ENCODE measurements around the gene SMAD6.

SMAD6 gene

GRCh38 chr15:66788024-66788423 lies 86.0 kb downstream of the SMAD6 start:
- DNase-seq (ENCODE audit: low read depth in 2 of 2, low spot score in 1 of 2): no peak

- DNase-seq (ENCODE audit: low read depth in 2 of 2, low spot score in 1 of 2): no peak
Observed at GRCh38 chr15:66789029-66790025, 87.3 kb downstream of the SMAD6 start.

GRCh38 chr15:66795851-66796250 lies 93.8 kb downstream of the SMAD6 start:
- DNase-seq (ENCODE audit: low read depth in 2 of 2, low spot score in 1 of 2): no peak

- DNase-seq (ENCODE audit: low read depth in 2 of 2, low spot score in 1 of 2): no peak
Observed at GRCh38 chr15:66796343-66796742, 94.3 kb downstream of the SMAD6 start.

- DNase-seq (ENCODE audit: low read depth in 2 of 2, low spot score in 1 of 2): no peak
Observed at GRCh38 chr15:66797921-66798320, 95.9 kb downstream of the SMAD6 start.

GRCh38 chr15:66798426-66799061 lies 96.5 kb downstream of the SMAD6 start:
- no peak for DNase-seq (ENCODE audit: low read depth in 2 of 2, low spot score in 1 of 2)

GRCh38 chr15:66799242-66799641 lies 97.2 kb downstream of the SMAD6 start:
- DNase-seq (ENCODE audit: low read depth in 2 of 2, low spot score in 1 of 2): no peak

GRCh38 chr15:66800584-66801235 lies 98.7 kb downstream of the SMAD6 start:
- no peak for DNase-seq (ENCODE audit: low read depth in 2 of 2, low spot score in 1 of 2)

GRCh38 chr15:66801266-66801665 lies 99.2 kb downstream of the SMAD6 start:
- no peak for DNase-seq (ENCODE audit: low read depth in 2 of 2, low spot score in 1 of 2)

GRCh38 chr15:66802025-66803001 lies 100.3 kb downstream of the SMAD6 start:
- DNase-seq (ENCODE audit: low read depth in 2 of 2, low spot score in 1 of 2): no peak

- no peak for DNase-seq (ENCODE audit: low read depth in 2 of 2, low spot score in 1 of 2)
Observed at GRCh38 chr15:66803182-66803729, 101.2 kb downstream of the SMAD6 start.

- DNase-seq (ENCODE audit: low read depth in 2 of 2, low spot score in 1 of 2): no peak
Observed at GRCh38 chr15:66803749-66804148, 101.7 kb downstream of the SMAD6 start.

GRCh38 chr15:66805202-66805885 lies 103.3 kb downstream of the SMAD6 start:
- DNase-seq (ENCODE audit: low read depth in 2 of 2, low spot score in 1 of 2): no peak

GRCh38 chr15:66808181-66808824 lies 106.3 kb downstream of the SMAD6 start:
- no peak for DNase-seq (ENCODE audit: low read depth in 2 of 2, low spot score in 1 of 2)

GRCh38 chr15:66809664-66810063 lies 107.6 kb downstream of the SMAD6 start:
- no peak for DNase-seq (ENCODE audit: low read depth in 2 of 2, low spot score in 1 of 2)

- DNase-seq (ENCODE audit: low read depth in 2 of 2, low spot score in 1 of 2): no peak
Observed at GRCh38 chr15:66815318-66815717, 113.3 kb downstream of the SMAD6 start.

- no peak for DNase-seq (ENCODE audit: low read depth in 2 of 2, low spot score in 1 of 2)
Observed at GRCh38 chr15:66816201-66816600, 114.2 kb downstream of the SMAD6 start.

- no peak for DNase-seq (ENCODE audit: low read depth in 2 of 2, low spot score in 1 of 2)
Observed at GRCh38 chr15:66819084-66819483, 117.0 kb downstream of the SMAD6 start.

GRCh38 chr15:66820481-66821176 lies 118.6 kb downstream of the SMAD6 start:
- DNase-seq (ENCODE audit: low read depth in 2 of 2, low spot score in 1 of 2): no peak

All from stimulated activated CD8-positive, alpha-beta memory T cell treated with anti-CD3 and anti-CD28 coated beads, Interleukin-4, amount 100 ng/mL, for 1 hour (primary cell).